Brain microvascular endothelial cell (primary cell): ENCODE measurements around the gene ASIP.
"Not testable (repeated sequence)": the region's sequence is repeated elsewhere in the genome, so short reads cannot be mapped to it uniquely, and the experiment has no call there.

Experiments
- DNase-seq: peaks from one replicate; pipeline ENCODE4 v3.0.0-alpha.2; 2020
- H3K27ac ChIP-seq: fragments of 250-450 bp; sonication (Bioruptor Pico); 2 replicates; pipeline ENCODE4 v1.5.1; 2020; ENCODE audit warnings: mild to moderate bottlenecking, moderate library complexity
- H3K27me3 ChIP-seq: fragments of 250-450 bp; sonication (Bioruptor Pico); replicated peaks from 2 replicates; pipeline ENCODE4 v1.5.1; 2020; ENCODE audit warnings: mild to moderate bottlenecking
- H3K36me3 ChIP-seq: fragments of 250-450 bp; sonication (Bioruptor Pico); replicated peaks from 2 replicates; pipeline ENCODE4 v1.5.1; 2020; ENCODE audit warnings: mild to moderate bottlenecking
- H3K4me3 ChIP-seq: 2 replicates; pipeline ENCODE4 v1.5.1; 2011; ENCODE audit warnings: low read depth, mild to moderate bottlenecking, control low read depth, low read length, moderate library complexity
- in situ Hi-C: cut with HindIII; loops from 2 replicates; pipeline ENCODE4 v1.10.0; 2017; ENCODE audit warnings: low sequenced_read_pairs, low pct_ligation_motif_present
- TF ChIP-seq, protein P1 (sequence below): IDR thresholded peaks from 2 replicates; pipeline ENCODE4 v1.5.1; 2011; ENCODE audit warnings: low read depth, mild to moderate bottlenecking, moderate library complexity, low read length, control low read depth, inconsistent platforms; ENCODE audit errors: missing control alignments

Gene ASIP

DNA sequence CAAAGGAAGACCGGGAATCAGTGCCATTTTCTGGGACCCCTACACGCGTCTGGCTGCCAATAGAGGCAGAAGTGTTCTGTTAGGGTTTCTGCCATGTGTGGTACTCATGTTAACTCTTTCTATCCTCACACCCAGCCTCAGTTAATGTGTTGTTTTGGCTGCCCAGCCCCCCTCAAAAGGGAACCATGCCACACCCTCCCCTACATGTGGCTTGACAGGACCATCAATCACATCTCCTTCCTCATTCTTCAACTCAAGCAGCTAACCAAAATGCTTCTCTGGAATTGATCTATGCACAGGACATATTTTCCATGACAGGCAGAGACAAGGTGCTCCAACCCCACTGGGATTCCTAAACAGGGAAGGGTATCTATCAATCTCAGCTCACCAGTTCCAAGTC, 40.0 kb downstream of the ASIP start:
- Histone ChIP-seq H3K4me3 (no peak overlapping the region), H3K27me3 (no peaks in the 10 kb centered on the region), H3K27ac (no peak overlapping the region), H3K36me3 (peaks cover 56% of the 10 kb centered on the region)
- no peak for DNase-seq
- in situ Hi-C loops, result no loop called here
- TF ChIP-seq, protein P1, sequence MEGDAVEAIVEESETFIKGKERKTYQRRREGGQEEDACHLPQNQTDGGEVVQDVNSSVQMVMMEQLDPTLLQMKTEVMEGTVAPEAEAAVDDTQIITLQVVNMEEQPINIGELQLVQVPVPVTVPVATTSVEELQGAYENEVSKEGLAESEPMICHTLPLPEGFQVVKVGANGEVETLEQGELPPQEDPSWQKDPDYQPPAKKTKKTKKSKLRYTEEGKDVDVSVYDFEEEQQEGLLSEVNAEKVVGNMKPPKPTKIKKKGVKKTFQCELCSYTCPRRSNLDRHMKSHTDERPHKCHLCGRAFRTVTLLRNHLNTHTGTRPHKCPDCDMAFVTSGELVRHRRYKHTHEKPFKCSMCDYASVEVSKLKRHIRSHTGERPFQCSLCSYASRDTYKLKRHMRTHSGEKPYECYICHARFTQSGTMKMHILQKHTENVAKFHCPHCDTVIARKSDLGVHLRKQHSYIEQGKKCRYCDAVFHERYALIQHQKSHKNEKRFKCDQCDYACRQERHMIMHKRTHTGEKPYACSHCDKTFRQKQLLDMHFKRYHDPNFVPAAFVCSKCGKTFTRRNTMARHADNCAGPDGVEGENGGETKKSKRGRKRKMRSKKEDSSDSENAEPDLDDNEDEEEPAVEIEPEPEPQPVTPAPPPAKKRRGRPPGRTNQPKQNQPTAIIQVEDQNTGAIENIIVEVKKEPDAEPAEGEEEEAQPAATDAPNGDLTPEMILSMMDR, result no peak

DNA sequence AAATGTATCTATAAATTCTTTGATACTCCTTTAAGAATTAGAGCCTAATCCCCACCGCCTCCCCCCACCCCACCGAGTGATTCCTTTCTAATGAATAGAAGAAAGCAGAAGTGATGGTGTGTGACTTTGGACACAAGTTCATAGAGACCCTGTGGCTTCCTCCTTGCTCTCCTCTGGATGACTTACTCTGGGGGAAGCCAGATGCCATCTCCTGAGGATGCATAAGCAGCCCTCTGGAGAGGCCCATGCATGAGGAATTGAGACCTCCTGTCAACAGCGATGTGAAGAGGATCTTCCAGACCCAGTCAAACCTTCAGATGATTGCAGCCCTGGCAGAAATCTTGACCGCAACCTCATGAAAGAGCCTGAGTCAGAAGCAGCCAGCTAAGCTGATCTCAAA, 40.8 kb downstream of the ASIP start:
- Histone ChIP-seq H3K27ac (no peak overlapping the region), H3K36me3 (peaks cover 56% of the 10 kb centered on the region), H3K4me3 (no peak overlapping the region), H3K27me3 (no peaks in the 10 kb centered on the region)
- in situ Hi-C loops, result no loop called here
- no peak for DNase-seq
- TF ChIP-seq, protein P1, result no peak

DNA sequence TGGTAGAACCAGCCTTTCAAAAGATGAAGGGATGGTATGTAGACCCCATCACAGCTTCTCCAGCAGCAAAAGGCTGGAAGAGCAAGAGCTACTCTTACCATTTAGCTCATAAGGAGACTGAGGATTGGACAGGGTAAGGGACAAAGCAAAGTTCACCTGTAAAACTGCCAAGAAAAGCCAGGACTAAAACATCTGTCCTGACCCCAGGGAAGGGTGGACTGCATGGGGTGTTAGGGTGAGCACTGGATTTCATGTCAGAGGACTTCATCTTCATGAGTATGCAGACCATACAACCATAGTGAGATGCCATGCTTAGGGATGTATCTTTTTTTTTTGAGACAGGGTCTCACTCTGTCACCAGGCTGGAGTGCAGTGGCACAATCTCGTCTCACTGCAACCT, 42.6 kb downstream of the ASIP start:
- H3K36me3 ChIP-seq, result peaks cover 67% of the 10 kb centered on the region
- in situ Hi-C loops, result no loop called here
- TF ChIP-seq, protein P1, result no peak
- DNase-seq, result no peak
- no peak overlapping the region for H3K27ac ChIP-seq
- no peak overlapping the region for H3K4me3 ChIP-seq
- no peaks in the 10 kb centered on the region for H3K27me3 ChIP-seq

DNA sequence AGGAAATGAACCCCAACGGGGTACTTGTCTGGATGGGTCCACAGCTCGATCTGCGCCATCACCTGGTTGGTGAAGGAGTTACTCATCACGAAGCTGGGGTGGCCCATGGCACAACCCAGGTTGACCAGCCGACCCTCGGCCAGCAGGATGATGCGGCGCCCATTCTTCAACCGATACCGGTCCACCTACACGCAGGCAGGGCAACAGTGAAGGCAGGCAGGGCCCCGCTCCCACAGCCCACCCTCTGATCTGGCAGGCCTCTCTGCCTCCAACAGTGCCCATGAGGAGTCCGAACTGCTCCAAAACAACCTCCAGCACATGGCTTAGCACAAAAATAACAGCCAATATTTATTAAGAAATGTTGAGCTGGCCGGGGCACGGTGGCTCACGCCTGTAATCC, 44.2 kb downstream of the ASIP start:
- in situ Hi-C loops, result no loop called here
- Histone ChIP-seq H3K27ac (no peak overlapping the region), H3K27me3 (no peaks in the 10 kb centered on the region), H3K36me3 (peaks cover 75% of the 10 kb centered on the region), H3K4me3 (no peak overlapping the region)
- TF ChIP-seq, protein P1, result no peak
- no peak for DNase-seq

DNA sequence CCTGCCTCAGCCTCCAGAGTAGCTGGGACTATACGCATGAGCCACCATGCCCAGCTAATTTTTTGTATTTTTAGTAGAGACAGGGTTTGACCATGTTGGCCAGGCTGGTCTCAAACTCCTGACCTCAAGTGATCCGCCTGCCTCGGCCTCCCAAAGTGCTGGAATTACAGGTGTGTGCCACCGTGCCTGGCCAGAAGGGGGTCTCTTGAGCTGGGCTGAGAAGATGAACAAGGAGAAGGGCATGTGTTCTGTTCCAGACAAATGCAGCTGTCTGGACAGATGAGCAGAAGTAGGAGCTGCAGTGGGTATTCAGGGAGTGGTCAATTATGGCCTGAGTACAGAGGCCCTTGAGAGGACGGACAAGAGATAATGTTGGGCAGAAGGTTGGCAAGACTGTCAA, 46.3 kb downstream of the ASIP start:
- H3K27ac ChIP-seq, H3K4me3 ChIP-seq, H3K27me3 ChIP-seq, DNase-seq, in situ Hi-C loops: not testable (repeated sequence)
- peaks cover 81% of the 10 kb centered on the region for H3K36me3 ChIP-seq

DNA sequence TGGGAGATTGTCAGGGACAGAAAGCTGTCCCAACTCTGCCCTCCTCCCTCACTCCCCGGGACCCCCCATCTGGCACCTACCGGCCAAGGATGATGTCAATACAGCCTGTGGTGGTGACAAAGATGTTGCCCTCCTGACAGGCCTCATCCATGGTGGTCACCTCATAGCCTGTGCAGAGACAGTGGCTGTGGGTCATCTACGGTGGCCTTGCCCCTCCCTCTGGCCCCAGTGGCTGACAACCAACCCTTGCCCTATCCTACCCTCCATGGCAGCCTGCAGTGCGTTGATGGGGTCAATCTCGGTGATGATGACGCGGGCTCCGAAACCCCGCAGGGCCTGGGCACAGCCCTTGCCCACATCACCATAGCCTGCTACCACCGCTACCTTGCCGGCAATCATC, 49.2 kb downstream of the ASIP start:
- TF ChIP-seq, protein P1, result no peak
- H3K27ac ChIP-seq, result no peak overlapping the region
- no peak for DNase-seq
- peaks cover 68% of the 10 kb centered on the region for H3K36me3 ChIP-seq
- no peaks in the 10 kb centered on the region for H3K27me3 ChIP-seq
- in situ Hi-C loops, result no loop called here
- no peak overlapping the region for H3K4me3 ChIP-seq
